ENCODE results near the gene DGKI.

GRCh38 chr7:137335814-137336213 is 511.0 kb downstream of the DGKI start:
- TF ChIP-seq POLR2A (IDR thresholded peaks at IDR 0.05) (no peak), POLR2AphosphoS5 (IDR thresholded peaks at IDR 0.05) (no peak), CTCF (IDR thresholded peaks at IDR 0.05) (no peak)
